HepG2 (cell line): ENCODE results near the gene SLC44A5. TPM values are rescaled to one million over a fixed set of nuclear protein-coding genes. Genes with fewer than 3 reads are reported as not detected.

Experiments
- ATAC-seq: fragments of 200-7000 bp; cut with Tn5 transposase; 3 replicates; pipeline ENCODE4 v1.9.1; 2020; ENCODE audit warnings: mild to moderate bottlenecking, moderate library complexity
- BruUV-seq: library from RNA; stranded (reverse); fragments of 400-500 nt; replicated peaks from 2 replicates; lab custom pipeline; 2021; lab: Mats Ljungman, UMichigan
- CTCF ChIA-PET: fragments of 300-600 bp; formaldehyde crosslinking; extraction: SDS; loops from one replicate; lab custom pipeline; 2021; ENCODE audit warnings: low total read pairs, inconsistent platforms, low intra/inter-chr PET ratio; lab: Yijun Ruan, JAX
- POLR2A ChIA-PET: fragments of 350-600 bp; sonication (Branson Sonifier 250); formaldehyde crosslinking; loops from one replicate; lab custom pipeline; 2020; ENCODE audit warnings: antibody characterized with exemption, inconsistent platforms; lab: Yijun Ruan, JAX
- DNase-seq: peaks from one replicate; pipeline ENCODE4 v3.0.0-alpha.2; 2015; ENCODE audit warnings: low spot score
- FAIRE-seq: peaks from 3 replicates; lab custom pipeline; 2011; peaks lifted over from hg19 to GRCh38; lab: Jason Lieb, UNC
- H2AFZ ChIP-seq: one replicate; pipeline ENCODE4 v1.6.1; 2011; ENCODE audit warnings: low read length, inconsistent platforms
- H3K27ac ChIP-seq: fragments of 300-600 bp; 3 replicates; pipeline ENCODE4 v1.8.0; 2011; ENCODE audit warnings: mixed run types, mild to moderate bottlenecking, mixed read lengths, low read length, inconsistent platforms; ENCODE audit not compliant: insufficient read depth; ENCODE audit errors: extremely low read length
- H3K27me3 ChIP-seq, 2 experiments: fragments of 200-600 bp in 1 of 2; 2 replicates in 1 of 2; 3 replicates in 1 of 2; pipeline versions ENCODE4 v1.6.0 to v1.8.0; 2011; ENCODE audit warnings: low read length in 2 of 2, mild to moderate bottlenecking in 2 of 2, moderate library complexity in 2 of 2, inconsistent platforms in 1 of 2; ENCODE audit not compliant: insufficient read depth in 2 of 2, control insufficient read depth in 1 of 2
- H3K36me3 ChIP-seq, 2 experiments: fragments of 200-600 bp in 1 of 2; replicated peaks in 1 of 2; 2 replicates in 1 of 2; 3 replicates in 1 of 2; pipeline versions ENCODE4 v1.5.1 to v1.8.0; 2011; ENCODE audit warnings: low read length in 2 of 2, inconsistent platforms in 1 of 2; ENCODE audit not compliant: insufficient read depth in 2 of 2, control insufficient read depth in 1 of 2
- H3K4me1 ChIP-seq: 2 replicates; pipeline ENCODE4 v1.5.1; 2012; ENCODE audit warnings: low read length, inconsistent platforms; ENCODE audit not compliant: insufficient read depth
- H3K4me2 ChIP-seq: 2 replicates; pipeline ENCODE4 v1.6.0; 2011; ENCODE audit warnings: low read depth, low read length, inconsistent platforms
- H3K4me3 ChIP-seq, 3 experiments: fragments of 200-600 bp in 1 of 3; sonication (generic), shearing (Covaris generic) in 1 of 3; replicated peaks in 1 of 3; 2 replicates each; pipeline ENCODE4 v1.5.1; 2011 to 2016; ENCODE audit warnings: low read length in 3 of 3, inconsistent platforms in 2 of 3, low read depth in 2 of 3, mild to moderate bottlenecking in 2 of 3, control low read depth in 1 of 3, mixed read lengths in 1 of 3; ENCODE audit not compliant: insufficient read depth in 1 of 3
- H3K79me2 ChIP-seq: one replicate; pipeline ENCODE4 v1.6.1; 2011; ENCODE audit warnings: low read length, inconsistent platforms; ENCODE audit not compliant: insufficient read depth
- H3K9ac ChIP-seq: 2 replicates; pipeline ENCODE4 v1.6.0; 2011; ENCODE audit warnings: mild to moderate bottlenecking, low read depth, low read length, inconsistent platforms; ENCODE audit not compliant: insufficient read depth
- H3K9me3 ChIP-seq: 2 replicates; pipeline ENCODE4 v1.5.1; 2012; ENCODE audit warnings: mild to moderate bottlenecking, low read length
- H4K20me1 ChIP-seq: 2 replicates; pipeline ENCODE4 v1.6.0; 2011; ENCODE audit warnings: inconsistent platforms, mild to moderate bottlenecking, low read length, moderate library complexity; ENCODE audit not compliant: insufficient read depth
- CBFB ChIP-seq: sonication (generic); formaldehyde crosslinking; IDR thresholded peaks from 2 replicates; pipeline ENCODE4 v1.4.0; 2020; ENCODE audit warnings: missing genetic modification reagents
- HDAC1 ChIP-seq: sonication (generic); formaldehyde crosslinking; IDR thresholded peaks from 2 replicates; pipeline ENCODE4 v1.5.1; 2020; ENCODE audit warnings: mild to moderate bottlenecking, missing genetic modification reagents
- KAT8 ChIP-seq: IDR thresholded peaks from 2 replicates; pipeline ENCODE4 v1.6.1; 2016; ENCODE audit warnings: missing genetic modification reagents, missing compliant biosample characterization
- KMT2A ChIP-seq: sonication (generic); formaldehyde crosslinking; IDR thresholded peaks from 2 replicates; pipeline ENCODE4 v1.4.0; 2020; ENCODE audit warnings: missing genetic modification reagents
- SATB2 ChIP-seq: sonication (generic); formaldehyde crosslinking; IDR thresholded peaks from 2 replicates; pipeline ENCODE4 v1.5.0; 2020; ENCODE audit warnings: missing genetic modification reagents
- SMYD3 ChIP-seq: sonication (generic); formaldehyde crosslinking; IDR thresholded peaks from 2 replicates; pipeline ENCODE4 v1.8.1; 2023; ENCODE audit warnings: mild to moderate bottlenecking, missing genetic modification reagents
- TCF12 ChIP-seq, 2 experiments: fragments of 450-650 bp in 1 of 2; sonication (generic) in 1 of 2; formaldehyde crosslinking in 1 of 2; IDR thresholded peaks; 2 replicates each; pipeline versions ENCODE4 v1.6.1 to v1.8.0; 2017 to 2022; ENCODE audit warnings: antibody characterized with exemption in 1 of 2, mild to moderate bottlenecking in 1 of 2, missing genetic modification reagents in 1 of 2, moderate library complexity in 1 of 2
- ZHX1 ChIP-seq: sonication (generic); formaldehyde crosslinking; IDR thresholded peaks from 2 replicates; pipeline ENCODE4 v1.8.1; 2022; ENCODE audit warnings: low read depth, mild to moderate bottlenecking, missing genetic modification reagents
- ZNF441 ChIP-seq: sonication (generic); formaldehyde crosslinking; IDR thresholded peaks from 2 replicates; pipeline ENCODE4 v1.7.0; 2021; ENCODE audit warnings: missing genetic modification reagents, borderline replicate concordance
- ZNF629 ChIP-seq: sonication (generic); formaldehyde crosslinking; conservative IDR thresholded peaks from 2 replicates; pipeline ENCODE4 v1.5.0; 2020; ENCODE audit warnings: missing genetic modification reagents
- ZNF777 ChIP-seq: sonication (generic); formaldehyde crosslinking; IDR thresholded peaks from 2 replicates; pipeline ENCODE4 v1.4.0; 2020; ENCODE audit warnings: missing genetic modification reagents
- ZSCAN9 ChIP-seq: IDR thresholded peaks from 2 replicates; pipeline ENCODE4 v1.6.1; 2016; ENCODE audit warnings: borderline replicate concordance
- WGBS: methylation state at CpG from one replicate; pipeline ENCODE4 v1.1.6; 2017; ENCODE audit warnings: low lambda C conversion rate; 5-methylcytosine and 5-hydroxymethylcytosine counted together
- in situ Hi-C: cut with HindIII; loops from 2 replicates; pipeline ENCODE4 v1.10.0; 2017; ENCODE audit warnings: low pct_unique_long_range_greater_than_20kb; ENCODE audit not compliant: extremely low pct_ligation_motif_present
- intact Hi-C: fragments of 100-400 bp; cut with micrococcal nuclease; formaldehyde crosslinking; loops from one replicate; pipeline ENCODE4 v1.10.0; 2022; ENCODE audit not compliant: unreplicated experiment
- polyA plus RNA-seq, 8 experiments: library from polyadenylated mRNA; depleted of rRNA in 3 of 8; stranded (reverse) in 7 of 8; unstranded in 1 of 8; fragments of >200 nt; fragmentation: Illumina TruSeq in 4 of 8; extraction: Trizol in 4 of 8; gene quantifications; 2 replicates each; pipeline versions ENCODE4 v1.2.1 to v1.2.3, GENCODE V29; 2011 to 2016; ENCODE audit warnings: low read depth in 4 of 8, missing spikeins in 1 of 8, mixed read lengths in 1 of 8; ENCODE audit not compliant: insufficient read depth in 1 of 8
- total RNA-seq, 5 experiments: library from RNA; depleted of rRNA; stranded (reverse); fragments of >200 nt; fragmentation: Illumina TruSeq; extraction: Trizol; gene quantifications; 2 replicates each; pipeline ENCODE4 v1.2.3, GENCODE V29; 2016; ENCODE audit warnings: low read depth in 1 of 5
- TF ChIP-seq, protein P1 (sequence below), 2 experiments: fragments of 450-650 bp in 1 of 2; sonication (generic) in 1 of 2; formaldehyde crosslinking in 1 of 2; IDR thresholded peaks; 2 replicates each; pipeline versions ENCODE4 v1.6.1 to v1.8.0; 2016 to 2022; ENCODE audit warnings: antibody characterized with exemption in 1 of 2, mild to moderate bottlenecking in 1 of 2, missing genetic modification reagents in 1 of 2

Gene SLC44A5
- total and polyA plus RNA-seq, 2 of the 13 experiments (the other 11 are each of a cell fraction or from before 2014, with no cell fraction given) = 8.0 to 16.0 TPM

DNA sequence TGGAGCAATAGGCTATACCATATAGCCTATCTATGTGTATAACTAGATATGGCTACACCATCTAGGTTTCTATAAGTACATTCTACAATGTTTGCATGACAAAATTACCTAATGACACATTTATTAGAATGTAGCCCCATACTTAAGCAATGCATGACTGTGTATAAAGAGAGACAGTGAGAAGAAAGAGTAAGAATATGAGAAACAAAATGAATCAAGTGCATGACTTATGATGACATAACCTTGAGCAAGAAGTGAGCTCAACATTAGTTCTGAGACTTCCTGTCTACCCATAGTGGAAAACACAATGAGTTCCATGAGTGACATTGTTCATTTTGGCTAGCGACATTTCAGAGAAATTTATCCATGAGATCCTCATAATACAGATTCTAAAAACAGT, 10.1 kb downstream of the SLC44A5 start:
- no peak overlapping the region for H3K27ac ChIP-seq
- intact Hi-C loops (no loop called here), in situ Hi-C loops (no loop called here)
- H3K79me2 ChIP-seq = no peaks in the 10 kb centered on the region
- no peak overlapping the region for H3K4me3 ChIP-seq
- no peak overlapping the region for H2AFZ ChIP-seq
- no peaks in the 10 kb centered on the region for H3K4me1 ChIP-seq
- 33% methylated on average over 1 of the region's 1 CpG for WGBS
- no peaks in the 10 kb centered on the region for H3K36me3 ChIP-seq
- H4K20me1 ChIP-seq = no peaks in the 10 kb centered on the region
- H3K4me2 ChIP-seq = no peak overlapping the region
- TF ChIP-seq ZNF629 (CRISPR knock-in tag) (no peak), ZHX1 (CRISPR knock-in tag) (no peak), KMT2A (no peak), ZNF441 (CRISPR knock-in tag) (no peak), CBFB (no peak), TCF12 (IDR thresholded peaks at IDR 0.05) (no peak), TCF12 (CRISPR knock-in tag; IDR thresholded peaks at IDR 0.05) (no peak), ZNF777 (CRISPR knock-in tag) (no peak), HDAC1 (CRISPR knock-in tag) (no peak), ZSCAN9 (CRISPR knock-in tag) (no peak), KAT8 (no peak), SATB2 (CRISPR knock-in tag) (no peak), SMYD3 (CRISPR knock-in tag) (no peak)
- TF ChIP-seq, protein P1, sequence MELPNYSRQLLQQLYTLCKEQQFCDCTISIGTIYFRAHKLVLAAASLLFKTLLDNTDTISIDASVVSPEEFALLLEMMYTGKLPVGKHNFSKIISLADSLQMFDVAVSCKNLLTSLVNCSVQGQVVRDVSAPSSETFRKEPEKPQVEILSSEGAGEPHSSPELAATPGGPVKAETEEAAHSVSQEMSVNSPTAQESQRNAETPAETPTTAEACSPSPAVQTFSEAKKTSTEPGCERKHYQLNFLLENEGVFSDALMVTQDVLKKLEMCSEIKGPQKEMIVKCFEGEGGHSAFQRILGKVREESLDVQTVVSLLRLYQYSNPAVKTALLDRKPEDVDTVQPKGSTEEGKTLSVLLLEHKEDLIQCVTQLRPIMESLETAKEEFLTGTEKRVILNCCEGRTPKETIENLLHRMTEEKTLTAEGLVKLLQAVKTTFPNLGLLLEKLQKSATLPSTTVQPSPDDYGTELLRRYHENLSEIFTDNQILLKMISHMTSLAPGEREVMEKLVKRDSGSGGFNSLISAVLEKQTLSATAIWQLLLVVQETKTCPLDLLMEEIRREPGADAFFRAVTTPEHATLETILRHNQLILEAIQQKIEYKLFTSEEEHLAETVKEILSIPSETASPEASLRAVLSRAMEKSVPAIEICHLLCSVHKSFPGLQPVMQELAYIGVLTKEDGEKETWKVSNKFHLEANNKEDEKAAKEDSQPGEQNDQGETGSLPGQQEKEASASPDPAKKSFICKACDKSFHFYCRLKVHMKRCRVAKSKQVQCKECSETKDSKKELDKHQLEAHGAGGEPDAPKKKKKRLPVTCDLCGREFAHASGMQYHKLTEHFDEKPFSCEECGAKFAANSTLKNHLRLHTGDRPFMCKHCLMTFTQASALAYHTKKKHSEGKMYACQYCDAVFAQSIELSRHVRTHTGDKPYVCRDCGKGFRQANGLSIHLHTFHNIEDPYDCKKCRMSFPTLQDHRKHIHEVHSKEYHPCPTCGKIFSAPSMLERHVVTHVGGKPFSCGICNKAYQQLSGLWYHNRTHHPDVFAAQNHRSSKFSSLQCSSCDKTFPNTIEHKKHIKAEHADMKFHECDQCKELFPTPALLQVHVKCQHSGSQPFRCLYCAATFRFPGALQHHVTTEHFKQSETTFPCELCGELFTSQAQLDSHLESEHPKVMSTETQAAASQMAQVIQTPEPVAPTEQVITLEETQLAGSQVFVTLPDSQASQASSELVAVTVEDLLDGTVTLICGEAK (IDR thresholded peaks at IDR 0.05) = no peak
- TF ChIP-seq, protein P1 (CRISPR knock-in tag; IDR thresholded peaks at IDR 0.05) = no peak
- FAIRE-seq (no peak), DNase-seq (no peak), ATAC-seq (no peak)
- ChIA-PET POLR2A (no interaction called here), CTCF (no interaction called here)
- no peaks in the 10 kb centered on the region for H3K27me3 ChIP-seq
- H3K9me3 ChIP-seq = no peaks in the 10 kb centered on the region
- BruUV-seq = no TSS peak
- no peak overlapping the region for H3K9ac ChIP-seq
